GM18909 (cell line): ENCODE results near the gene NAA60.

Experiments
- ATAC-seq: cut with Tn5 transposase; IDR thresholded peaks from one replicate; pipeline ENCODE4 v1.9.1; 2021; ENCODE audit warnings: mild to moderate bottlenecking; ENCODE audit not compliant: unreplicated experiment, poor library complexity

Gene NAA60

DNA sequence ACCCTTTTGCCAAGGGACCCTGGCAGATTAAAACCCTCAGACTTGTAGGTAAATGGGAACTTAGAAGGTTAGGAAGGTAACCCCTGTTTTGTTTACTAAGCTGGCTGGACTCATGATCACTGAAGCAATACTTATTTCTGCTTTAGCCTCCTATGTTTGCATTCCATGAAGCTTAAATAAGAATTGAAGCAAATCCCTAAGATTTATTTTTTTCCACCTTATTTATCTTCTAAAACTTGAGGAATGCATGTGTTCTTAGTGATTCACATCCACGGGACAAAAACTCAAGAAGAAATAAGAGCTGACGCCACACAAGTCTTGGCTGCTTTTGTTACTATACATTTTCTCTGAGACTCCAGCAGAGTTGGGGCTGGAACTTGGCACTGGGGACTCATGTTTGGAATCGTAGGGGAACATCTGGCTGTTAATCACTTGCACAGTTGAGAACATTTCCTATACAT, 92.8 kb downstream of the NAA60 start:
- ATAC-seq: no peak
